Measurements from ENCODE around the gene CFAP299. TPM values are rescaled to one million over a fixed set of nuclear protein-coding genes. Genes with fewer than 3 reads are reported as not detected.

Gene CFAP299
- total RNA-seq, 1 experiment from 2014 or later = not detected

GRCh38 chr4:80439294-80440061, 103.9 kb downstream of the CFAP299 start:
- DNase-seq (ENCODE audit: extremely low read depth, low read depth) = peak; percentile 14

GRCh38 chr4:80446248-80446647, 110.7 kb downstream of the CFAP299 start:
- DNase-seq (ENCODE audit: extremely low read depth, low read depth) = no peak

- DNase-seq (ENCODE audit: extremely low read depth, low read depth) = no peak
Observed at GRCh38 chr4:80446664-80447063, 111.1 kb downstream of the CFAP299 start.

GRCh38 chr4:80447493-80447892, 112.0 kb downstream of the CFAP299 start:
- no peak for DNase-seq (ENCODE audit: extremely low read depth, low read depth)

- no peak for DNase-seq (ENCODE audit: extremely low read depth, low read depth)
Observed at GRCh38 chr4:80448056-80448455, 112.5 kb downstream of the CFAP299 start.

DNA sequence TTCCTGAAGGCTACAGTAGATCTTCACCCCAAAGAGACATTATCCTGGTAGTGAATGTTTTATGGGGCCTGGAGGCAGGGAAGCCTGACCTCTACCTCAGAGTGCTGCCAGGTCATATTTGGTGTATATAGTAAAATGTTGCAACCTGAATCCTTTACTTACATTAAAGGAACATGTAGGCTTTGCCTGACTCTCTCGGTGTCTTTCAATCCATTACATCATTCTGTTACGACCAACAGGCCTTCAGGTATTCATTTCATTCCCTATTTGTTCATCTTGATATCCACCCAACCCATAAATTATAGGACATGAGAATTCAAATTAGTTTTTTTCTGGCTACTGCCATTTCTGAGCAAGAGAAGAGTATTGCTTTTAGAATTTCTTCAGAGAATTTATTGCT, 116.5 kb downstream of the CFAP299 start:
- DNase-seq (ENCODE audit: extremely low read depth, low read depth) = no peak

DNA sequence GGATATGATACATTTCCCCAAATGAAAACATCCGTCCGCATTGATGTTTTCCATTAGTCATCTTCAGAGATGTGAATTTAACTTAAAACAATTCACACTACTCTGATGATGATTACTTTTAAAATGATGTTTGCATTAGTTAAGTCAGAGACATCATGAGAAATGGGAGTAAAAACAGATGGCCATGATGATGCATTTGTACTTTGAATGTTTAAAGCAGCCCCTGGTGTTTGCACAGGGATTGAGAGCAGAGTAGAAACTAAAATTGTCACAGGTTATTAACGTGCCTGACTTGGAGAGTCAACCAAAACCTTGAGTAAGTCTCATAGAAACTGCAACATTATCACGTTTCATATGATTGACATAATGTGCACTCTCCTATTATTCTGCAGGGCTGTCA, 117.2 kb downstream of the CFAP299 start:
- DNase-seq (ENCODE audit: extremely low read depth, low read depth) = no peak

DNA sequence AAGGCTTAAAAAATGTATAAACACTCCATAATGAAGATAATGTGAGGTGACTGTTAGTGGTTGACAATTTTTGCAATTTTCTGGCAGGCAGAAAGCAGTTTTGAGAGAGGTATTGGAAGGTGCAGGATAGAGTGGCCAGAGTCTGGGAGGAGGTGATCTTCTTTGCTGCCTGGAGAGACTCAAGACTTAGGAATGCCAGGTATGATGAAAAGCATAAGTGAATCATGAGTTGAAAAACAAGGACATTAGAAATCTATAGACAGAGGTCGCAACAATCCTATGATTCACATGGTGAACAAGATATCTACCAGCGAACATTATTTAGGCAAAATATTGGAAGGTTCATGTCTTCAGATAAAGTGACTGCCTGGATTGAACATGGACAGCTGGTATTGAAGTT, 118.5 kb downstream of the CFAP299 start:
- no peak for DNase-seq (ENCODE audit: extremely low read depth, low read depth)

- no peak for DNase-seq (ENCODE audit: extremely low read depth, low read depth)
Observed at GRCh38 chr4:80454556-80454955, 119.0 kb downstream of the CFAP299 start.

DNA sequence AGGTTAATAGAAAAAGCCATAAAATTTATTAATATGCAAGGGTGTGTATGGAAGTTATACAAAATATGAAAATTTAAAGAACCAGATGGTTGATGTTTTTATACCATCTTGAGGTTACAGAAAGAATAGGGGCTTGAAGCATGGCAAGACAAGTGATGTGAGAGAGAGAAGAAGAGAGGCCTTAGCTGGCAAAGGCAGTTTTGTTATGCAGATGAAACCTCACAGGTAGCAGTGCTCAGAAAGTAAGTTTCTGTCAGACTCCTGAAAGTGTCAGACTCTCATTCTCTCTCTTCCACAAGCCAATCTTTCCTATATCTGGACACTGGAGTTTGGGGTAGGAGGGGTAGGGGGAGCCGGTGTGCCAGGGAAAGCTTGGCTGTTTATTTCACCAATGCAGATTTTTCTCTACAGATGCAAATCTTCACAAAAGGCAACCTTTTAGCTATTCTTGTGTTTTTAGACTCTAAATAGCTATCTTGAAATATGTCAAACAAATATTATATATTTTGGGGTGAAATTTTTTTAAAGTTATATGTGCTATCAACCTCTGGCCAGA, 124.5 kb downstream of the CFAP299 start:
- no peak for DNase-seq (ENCODE audit: extremely low read depth, low read depth)

- DNase-seq (ENCODE audit: extremely low read depth, low read depth) = no peak
Observed at GRCh38 chr4:80461412-80461811, 125.9 kb downstream of the CFAP299 start.

- DNase-seq (ENCODE audit: extremely low read depth, low read depth) = no peak
Observed at GRCh38 chr4:80462621-80463091, 127.1 kb downstream of the CFAP299 start.

- DNase-seq (ENCODE audit: extremely low read depth, low read depth) = no peak
Observed at GRCh38 chr4:80463509-80463908, 128.0 kb downstream of the CFAP299 start.

- DNase-seq (ENCODE audit: extremely low read depth, low read depth) = no peak
Observed at GRCh38 chr4:80465238-80465637, 129.7 kb downstream of the CFAP299 start.

DNA sequence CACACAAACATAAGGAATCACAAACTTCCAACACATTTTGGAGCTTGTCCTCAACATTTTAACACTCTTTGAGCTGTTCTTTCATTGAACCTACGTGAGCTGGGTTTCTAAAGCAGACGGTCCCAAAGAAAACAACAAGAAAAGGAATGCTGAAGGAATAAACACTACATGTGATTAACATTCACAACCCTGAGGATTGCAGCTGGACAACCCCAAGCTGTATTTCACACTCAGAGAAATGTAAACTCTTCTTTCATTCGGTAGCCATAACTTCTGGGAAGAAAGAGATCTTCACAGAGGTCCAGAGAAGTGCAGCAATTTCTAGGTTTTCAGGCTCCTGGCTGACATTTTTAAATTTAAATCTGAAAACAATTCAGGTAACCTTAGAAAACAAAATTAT, 130.2 kb downstream of the CFAP299 start:
- no peak for DNase-seq (ENCODE audit: extremely low read depth, low read depth)

- no peak for DNase-seq (ENCODE audit: extremely low read depth, low read depth)
Observed at GRCh38 chr4:80466618-80467017, 131.1 kb downstream of the CFAP299 start.

DNA sequence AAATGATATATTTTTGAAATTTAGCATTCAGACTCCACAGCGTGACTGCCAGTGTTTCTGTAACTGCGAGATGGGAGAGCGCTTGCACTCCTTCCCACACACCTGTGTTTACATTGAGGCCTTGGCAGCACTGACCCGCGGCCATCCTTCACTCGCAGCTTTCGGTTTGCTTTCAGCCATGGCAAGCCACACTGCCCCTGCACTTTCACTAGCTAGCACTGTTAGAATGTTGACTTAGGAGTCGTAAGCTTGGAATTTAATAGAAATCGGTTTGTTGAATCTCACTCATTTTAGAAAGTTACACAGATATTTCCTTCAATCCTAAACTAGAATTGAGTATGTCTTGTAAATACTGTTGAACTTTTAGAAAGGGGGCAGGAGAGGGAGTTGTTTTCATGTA, 136.2 kb downstream of the CFAP299 start:
- no peak for DNase-seq (ENCODE audit: extremely low read depth, low read depth)

GRCh38 chr4:80475236-80475635, 139.7 kb downstream of the CFAP299 start:
- DNase-seq (ENCODE audit: extremely low read depth, low read depth) = no peak

DNA sequence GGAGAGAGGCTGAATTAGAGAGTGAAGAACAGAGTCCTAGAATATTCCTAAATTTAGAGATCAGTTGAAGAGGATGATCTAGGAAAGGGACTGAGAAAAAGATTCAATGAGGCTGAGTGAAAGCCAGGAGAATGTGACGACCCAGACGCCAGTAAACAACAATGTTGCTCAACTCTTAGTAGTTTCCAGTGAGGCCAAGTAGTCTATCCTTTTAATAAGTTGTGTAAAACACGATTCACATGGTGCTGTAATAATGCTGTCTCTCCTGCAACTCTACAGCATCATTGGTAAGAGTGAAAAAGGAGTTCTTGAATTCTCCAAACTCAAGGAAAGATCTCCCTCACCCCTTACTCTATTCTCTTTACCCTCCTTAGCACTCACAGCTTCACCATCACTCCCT, 140.3 kb downstream of the CFAP299 start:
- DNase-seq (ENCODE audit: extremely low read depth, low read depth) = no peak

DNA sequence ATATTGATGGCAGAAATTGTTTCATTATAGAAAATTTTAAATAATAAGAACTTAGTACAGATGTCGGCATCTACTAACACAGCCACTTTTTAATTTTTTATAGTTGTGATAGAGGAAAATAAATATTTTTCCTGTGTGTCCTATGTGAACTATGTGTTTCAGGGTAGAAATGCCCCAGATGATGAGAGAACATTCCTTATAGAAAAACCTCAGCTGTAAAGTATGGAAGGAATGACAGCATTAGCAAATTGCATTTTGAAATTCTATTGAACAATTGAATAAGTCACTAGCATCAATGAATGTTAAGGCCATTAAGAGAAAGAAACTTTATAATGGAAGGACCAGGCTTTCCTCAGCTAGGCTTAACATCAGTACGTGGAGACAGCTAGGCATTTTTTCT, 149.2 kb downstream of the CFAP299 start:
- DNase-seq (ENCODE audit: extremely low read depth, low read depth) = no peak

DNA sequence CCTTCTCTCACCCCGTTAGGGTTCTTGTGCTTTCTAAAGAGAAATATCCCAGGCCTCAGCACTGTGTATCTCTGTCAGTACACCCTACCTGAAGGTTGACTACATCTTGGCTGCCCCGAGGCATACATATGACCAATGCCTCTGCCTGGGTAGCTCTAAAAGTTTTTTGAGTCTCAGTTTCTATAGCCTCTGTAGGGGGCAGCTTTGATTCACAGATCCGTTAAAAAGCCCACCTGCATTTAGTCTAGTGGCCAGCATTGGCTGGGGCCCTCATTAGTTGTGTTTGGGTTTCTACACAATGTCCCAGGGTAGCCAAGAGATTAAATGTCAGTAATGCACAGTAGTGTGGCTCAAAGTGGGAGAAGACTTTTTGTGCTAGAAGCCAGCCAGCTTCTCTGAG, 151.1 kb downstream of the CFAP299 start:
- DNase-seq (ENCODE audit: extremely low read depth, low read depth) = no peak

DNA sequence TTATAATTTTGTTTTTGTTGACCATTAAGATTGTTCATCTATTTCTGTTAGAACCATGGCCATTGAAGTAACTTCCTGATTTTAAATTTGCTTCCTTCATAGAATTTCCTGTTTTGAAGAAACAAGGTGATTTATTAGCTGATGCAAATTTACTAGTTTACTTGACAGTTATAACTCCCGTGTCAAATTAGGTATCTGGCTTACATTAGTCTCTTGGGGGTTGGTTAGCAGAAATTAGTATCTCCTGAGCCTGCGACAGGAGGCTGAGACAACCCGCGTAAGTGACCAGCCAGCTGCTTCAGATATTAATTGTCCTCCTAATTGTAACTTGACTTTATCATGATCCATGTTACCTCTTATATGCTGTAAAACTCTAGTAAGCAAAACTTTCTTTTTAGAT, 154.3 kb downstream of the CFAP299 start:
- no peak for DNase-seq (ENCODE audit: extremely low read depth, low read depth)
